ENCODE data around the gene PRTFDC1. TPM values are rescaled to one million over a fixed set of nuclear protein-coding genes. Genes with fewer than 3 reads are reported as not detected.

The PRTFDC1 gene
- total and polyA plus RNA-seq, 7 experiments from 2014 or later, result 0.13 to 1.7 (median 0.69) TPM

- no peak overlapping the region for H3K27ac ChIP-seq (ENCODE audit: low read depth, low read length)
- DNase-seq (no peak), ATAC-seq (no peak)
- H3K9me3 Mint-ChIP-seq, result no peaks in the 10 kb centered on the region
- intact Hi-C loops (cut with micrococcal nuclease), result no loop called here
- no peaks in the 10 kb centered on the region for H3K27me3 Mint-ChIP-seq
- H3K27ac Mint-ChIP-seq, result no peak overlapping the region
- CTCF ChIA-PET, result no interaction called here
- no peak overlapping the region for H3K4me3 Mint-ChIP-seq
- no peaks in the 10 kb centered on the region for H3K9me3 ChIP-seq (ENCODE audit: control insufficient read depth in 2 of 3, low read length in 3 of 3)
- H3K27me3 ChIP-seq (ENCODE audit: control insufficient read depth in 2 of 2, insufficient read depth in 2 of 2, low read length in 2 of 2), result no peaks in the 10 kb centered on the region
- POLR2A ChIA-PET, result no interaction called here
- no peaks in the 10 kb centered on the region for H3K4me1 ChIP-seq (ENCODE audit: control insufficient read depth in 2 of 2, insufficient read depth in 2 of 2, low read length in 2 of 2)
- H3K4me1 Mint-ChIP-seq, result peaks cover 0 to 10% (median 0%) of the 10 kb centered on the region in 7 donors
- H3K4me3 ChIP-seq (ENCODE audit: low read length), result no peak overlapping the region
- H3K36me3 Mint-ChIP-seq, result no peaks in the 10 kb centered on the region
- no peaks in the 10 kb centered on the region for H3K36me3 ChIP-seq (ENCODE audit: control insufficient read depth in 2 of 3, insufficient read depth in 3 of 3, low read length in 3 of 3)
These were observed 137.7 kb downstream of the PRTFDC1 start for GRCh38 chr10:24814568-24815313.

DNA sequence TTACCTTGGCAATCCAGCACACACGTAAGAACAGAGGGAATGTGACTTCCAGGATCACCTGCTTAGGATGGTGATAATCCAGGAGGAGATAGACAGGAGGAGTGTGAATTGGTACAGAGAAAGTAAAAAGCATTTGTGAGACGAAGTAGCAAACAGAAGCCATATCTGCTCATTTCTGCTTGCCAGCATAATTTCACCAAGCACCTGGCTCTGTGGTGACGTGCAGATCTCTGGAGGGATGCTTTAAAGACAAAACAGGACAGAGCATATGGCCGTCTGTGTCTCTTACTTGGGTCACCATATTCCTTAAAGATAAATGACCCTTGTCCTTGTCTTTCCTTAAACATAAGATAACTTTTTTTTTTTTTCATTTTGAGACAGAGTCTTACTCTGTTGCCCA is 138.6 kb downstream of the PRTFDC1 start:
- no peak for ATAC-seq
- Mint-ChIP-seq H3K9me3 (no peaks in the 10 kb centered on the region), H3K27ac (peak overlapping the region in 1 of 9 donors; percentile 75), H3K36me3 (no peaks in the 10 kb centered on the region), H3K4me1 (peaks cover 0 to 10% (median 0%) of the 10 kb centered on the region in 7 donors), H3K4me3 (no peak overlapping the region), H3K27me3 (no peaks in the 10 kb centered on the region)
- Histone ChIP-seq H3K4me1 (ENCODE audit: control insufficient read depth in 2 of 2, insufficient read depth in 2 of 2, low read length in 2 of 2) (no peaks in the 10 kb centered on the region), H3K4me3 (ENCODE audit: low read length) (no peak overlapping the region), H3K27ac (ENCODE audit: low read depth, low read length) (no peak overlapping the region), H3K9me3 (ENCODE audit: control insufficient read depth in 2 of 3, low read length in 3 of 3) (no peaks in the 10 kb centered on the region), H3K36me3 (ENCODE audit: control insufficient read depth in 2 of 3, insufficient read depth in 3 of 3, low read length in 3 of 3) (no peaks in the 10 kb centered on the region), H3K27me3 (ENCODE audit: control insufficient read depth in 2 of 2, insufficient read depth in 2 of 2, low read length in 2 of 2) (no peaks in the 10 kb centered on the region)
- DNase-seq, result no peak
- CTCF ChIA-PET, result no interaction called here
- intact Hi-C loops (cut with micrococcal nuclease), result no loop called here
- POLR2A ChIA-PET, result no interaction called here

GRCh38 chr10:24806262-24806661 is 146.1 kb downstream of the PRTFDC1 start:
- H3K36me3 ChIP-seq (ENCODE audit: control insufficient read depth in 2 of 3, insufficient read depth in 3 of 3, low read length in 3 of 3), result no peaks in the 10 kb centered on the region
- H3K4me1 Mint-ChIP-seq, result peaks cover 0 to 2% (median 0%) of the 10 kb centered on the region in 7 donors
- no peaks in the 10 kb centered on the region for H3K9me3 Mint-ChIP-seq
- ChIA-PET POLR2A (no interaction called here), CTCF (no interaction called here)
- H3K9me3 ChIP-seq (ENCODE audit: control insufficient read depth in 2 of 3, low read length in 3 of 3), result no peaks in the 10 kb centered on the region
- H3K4me3 Mint-ChIP-seq, result no peak overlapping the region
- no peaks in the 10 kb centered on the region for H3K27me3 Mint-ChIP-seq
- no peak for DNase-seq
- H3K27ac Mint-ChIP-seq, result no peak overlapping the region
- no peak for ATAC-seq
- intact Hi-C loops (cut with micrococcal nuclease), result no loop called here
- no peak overlapping the region for H3K4me3 ChIP-seq (ENCODE audit: low read length)
- H3K27me3 ChIP-seq (ENCODE audit: control insufficient read depth in 2 of 2, insufficient read depth in 2 of 2, low read length in 2 of 2), result no peaks in the 10 kb centered on the region
- no peaks in the 10 kb centered on the region for H3K36me3 Mint-ChIP-seq
- no peaks in the 10 kb centered on the region for H3K4me1 ChIP-seq (ENCODE audit: control insufficient read depth in 2 of 2, insufficient read depth in 2 of 2, low read length in 2 of 2)
- no peak overlapping the region for H3K27ac ChIP-seq (ENCODE audit: low read depth, low read length)

DNA sequence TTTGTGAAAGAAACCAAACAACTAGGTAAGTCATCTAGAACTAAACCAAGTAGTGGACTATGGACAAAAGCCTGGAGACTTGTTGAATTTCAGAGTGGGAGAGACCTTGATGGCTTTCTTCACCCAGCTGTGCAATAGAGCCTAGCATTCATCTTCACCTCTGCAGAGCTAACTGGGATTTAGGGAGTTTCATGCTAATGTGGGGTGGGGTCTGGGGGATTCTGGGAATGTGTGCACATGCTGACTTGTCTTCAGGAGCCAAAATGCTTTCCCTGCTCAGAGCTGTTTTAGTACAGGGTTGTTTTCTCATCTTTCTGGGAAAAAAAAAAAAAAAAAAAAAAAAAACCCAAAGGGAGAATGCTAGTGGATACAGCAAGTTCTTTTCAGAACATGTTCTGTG is 147.4 kb downstream of the PRTFDC1 start:
- CTCF ChIA-PET, result no interaction called here
- H3K27ac Mint-ChIP-seq, result no peak overlapping the region

GRCh38 chr10:24804392-24804791 is 148.0 kb downstream of the PRTFDC1 start:
- Mint-ChIP-seq H3K36me3 (no peaks in the 10 kb centered on the region), H3K9me3 (no peaks in the 10 kb centered on the region), H3K27me3 (peaks cover 0 to 2% (median 0%) of the 10 kb centered on the region in 5 donors), H3K27ac (peak overlapping the region in 1 of 9 donors; percentile 2), H3K4me1 (peaks cover 0 to 2% (median 0%) of the 10 kb centered on the region in 7 donors), H3K4me3 (no peak overlapping the region)
- Histone ChIP-seq H3K27me3 (ENCODE audit: control insufficient read depth in 2 of 2, insufficient read depth in 2 of 2, low read length in 2 of 2) (no peaks in the 10 kb centered on the region), H3K4me1 (ENCODE audit: control insufficient read depth in 2 of 2, insufficient read depth in 2 of 2, low read length in 2 of 2) (no peaks in the 10 kb centered on the region), H3K9me3 (ENCODE audit: control insufficient read depth in 2 of 3, low read length in 3 of 3) (no peaks in the 10 kb centered on the region), H3K27ac (ENCODE audit: low read depth, low read length) (no peak overlapping the region), H3K36me3 (ENCODE audit: control insufficient read depth in 2 of 3, insufficient read depth in 3 of 3, low read length in 3 of 3) (no peaks in the 10 kb centered on the region), H3K4me3 (ENCODE audit: low read length) (no peak overlapping the region)
- intact Hi-C loops (cut with micrococcal nuclease), result no loop called here
- ChIA-PET POLR2A (no interaction called here), CTCF (no interaction called here)
- DNase-seq (no peak), ATAC-seq (no peak)

More for the DNA sequence above, 147.4 kb downstream of the PRTFDC1 start:
- DNase-seq (no peak), ATAC-seq (no peak)
- Histone ChIP-seq H3K36me3 (ENCODE audit: control insufficient read depth in 2 of 3, insufficient read depth in 3 of 3, low read length in 3 of 3) (no peaks in the 10 kb centered on the region), H3K27ac (ENCODE audit: low read depth, low read length) (no peak overlapping the region), H3K4me3 (ENCODE audit: low read length) (no peak overlapping the region), H3K4me1 (ENCODE audit: control insufficient read depth in 2 of 2, insufficient read depth in 2 of 2, low read length in 2 of 2) (no peaks in the 10 kb centered on the region), H3K27me3 (ENCODE audit: control insufficient read depth in 2 of 2, insufficient read depth in 2 of 2, low read length in 2 of 2) (no peaks in the 10 kb centered on the region), H3K9me3 (ENCODE audit: control insufficient read depth in 2 of 3, low read length in 3 of 3) (no peaks in the 10 kb centered on the region)
- intact Hi-C loops (cut with micrococcal nuclease), result no loop called here
- H3K36me3 Mint-ChIP-seq, result no peaks in the 10 kb centered on the region
- H3K27me3 Mint-ChIP-seq, result peaks cover 0 to 2% (median 0%) of the 10 kb centered on the region in 5 donors
- peaks cover 0 to 2% (median 0%) of the 10 kb centered on the region in 7 donors for H3K4me1 Mint-ChIP-seq
- no peaks in the 10 kb centered on the region for H3K9me3 Mint-ChIP-seq
- no peak overlapping the region for H3K4me3 Mint-ChIP-seq
- POLR2A ChIA-PET, result no interaction called here

GRCh38 chr10:24802378-24802777 is 150.0 kb downstream of the PRTFDC1 start:
- Mint-ChIP-seq H3K9me3 (no peaks in the 10 kb centered on the region), H3K36me3 (no peaks in the 10 kb centered on the region), H3K4me1 (peaks cover 0 to 2% (median 0%) of the 10 kb centered on the region in 7 donors), H3K27me3 (peaks cover 0 to 2% (median 0%) of the 10 kb centered on the region in 5 donors), H3K4me3 (no peak overlapping the region), H3K27ac (no peak overlapping the region)
- Histone ChIP-seq H3K27ac (ENCODE audit: low read depth, low read length) (no peak overlapping the region), H3K4me1 (ENCODE audit: control insufficient read depth in 2 of 2, insufficient read depth in 2 of 2, low read length in 2 of 2) (no peaks in the 10 kb centered on the region), H3K36me3 (ENCODE audit: control insufficient read depth in 2 of 3, insufficient read depth in 3 of 3, low read length in 3 of 3) (no peaks in the 10 kb centered on the region), H3K27me3 (ENCODE audit: control insufficient read depth in 2 of 2, insufficient read depth in 2 of 2, low read length in 2 of 2) (no peaks in the 10 kb centered on the region), H3K9me3 (ENCODE audit: control insufficient read depth in 2 of 3, low read length in 3 of 3) (no peaks in the 10 kb centered on the region), H3K4me3 (ENCODE audit: low read length) (no peak overlapping the region)
- DNase-seq (no peak), ATAC-seq (no peak)
- intact Hi-C loops (cut with micrococcal nuclease), result no loop called here
- CTCF ChIA-PET, result interaction anchor here (0.7 kb wide), 1 partner anchor 149 kb away, joined by 3 read pairs; no protein-coding TSS in a partner anchor
- POLR2A ChIA-PET, result no interaction called here

GRCh38 chr10:24800861-24801260 is 151.5 kb downstream of the PRTFDC1 start:
- Mint-ChIP-seq H3K9me3 (no peaks in the 10 kb centered on the region), H3K27ac (peak overlapping the region in 1 of 9 donors; percentile 11), H3K27me3 (peaks cover 0 to 2% (median 0%) of the 10 kb centered on the region in 5 donors), H3K4me3 (no peak overlapping the region), H3K4me1 (peaks cover 0 to under 1% (median 0%) of the 10 kb centered on the region in 7 donors), H3K36me3 (no peaks in the 10 kb centered on the region)
- Histone ChIP-seq H3K9me3 (ENCODE audit: control insufficient read depth in 2 of 3, low read length in 3 of 3) (no peaks in the 10 kb centered on the region), H3K36me3 (ENCODE audit: control insufficient read depth in 2 of 3, insufficient read depth in 3 of 3, low read length in 3 of 3) (no peaks in the 10 kb centered on the region), H3K27me3 (ENCODE audit: control insufficient read depth in 2 of 2, insufficient read depth in 2 of 2, low read length in 2 of 2) (no peaks in the 10 kb centered on the region), H3K4me1 (ENCODE audit: control insufficient read depth in 2 of 2, insufficient read depth in 2 of 2, low read length in 2 of 2) (no peaks in the 10 kb centered on the region), H3K4me3 (ENCODE audit: low read length) (no peak overlapping the region), H3K27ac (ENCODE audit: low read depth, low read length) (no peak overlapping the region)
- ATAC-seq (no peak), DNase-seq (no peak)
- intact Hi-C loops (cut with micrococcal nuclease), result no loop called here
- POLR2A ChIA-PET, result interaction anchor here (0.6 kb wide), 2 partner anchors 100 to 130 kb away, joined by 3 read pairs; no protein-coding TSS in a partner anchor
- CTCF ChIA-PET, result no interaction called here

Measured in naive thymus-derived CD4-positive, alpha-beta T cell (primary cell).